CD4-positive, alpha-beta T cell treated with Interleukin-17A for 4 hours (primary cell): ENCODE data around the gene ZNF581.
A peak's percentile ranks its signal among the peaks of the same experiment; 100 is the strongest.

ENCODE experiments used
- DNase-seq: peaks from one replicate; pipeline ENCODE4 v3.0.0-alpha.2; 2020; ENCODE audit warnings: mixed read lengths

Gene ZNF581, protein sequence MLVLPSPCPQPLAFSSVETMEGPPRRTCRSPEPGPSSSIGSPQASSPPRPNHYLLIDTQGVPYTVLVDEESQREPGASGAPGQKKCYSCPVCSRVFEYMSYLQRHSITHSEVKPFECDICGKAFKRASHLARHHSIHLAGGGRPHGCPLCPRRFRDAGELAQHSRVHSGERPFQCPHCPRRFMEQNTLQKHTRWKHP

DNA sequence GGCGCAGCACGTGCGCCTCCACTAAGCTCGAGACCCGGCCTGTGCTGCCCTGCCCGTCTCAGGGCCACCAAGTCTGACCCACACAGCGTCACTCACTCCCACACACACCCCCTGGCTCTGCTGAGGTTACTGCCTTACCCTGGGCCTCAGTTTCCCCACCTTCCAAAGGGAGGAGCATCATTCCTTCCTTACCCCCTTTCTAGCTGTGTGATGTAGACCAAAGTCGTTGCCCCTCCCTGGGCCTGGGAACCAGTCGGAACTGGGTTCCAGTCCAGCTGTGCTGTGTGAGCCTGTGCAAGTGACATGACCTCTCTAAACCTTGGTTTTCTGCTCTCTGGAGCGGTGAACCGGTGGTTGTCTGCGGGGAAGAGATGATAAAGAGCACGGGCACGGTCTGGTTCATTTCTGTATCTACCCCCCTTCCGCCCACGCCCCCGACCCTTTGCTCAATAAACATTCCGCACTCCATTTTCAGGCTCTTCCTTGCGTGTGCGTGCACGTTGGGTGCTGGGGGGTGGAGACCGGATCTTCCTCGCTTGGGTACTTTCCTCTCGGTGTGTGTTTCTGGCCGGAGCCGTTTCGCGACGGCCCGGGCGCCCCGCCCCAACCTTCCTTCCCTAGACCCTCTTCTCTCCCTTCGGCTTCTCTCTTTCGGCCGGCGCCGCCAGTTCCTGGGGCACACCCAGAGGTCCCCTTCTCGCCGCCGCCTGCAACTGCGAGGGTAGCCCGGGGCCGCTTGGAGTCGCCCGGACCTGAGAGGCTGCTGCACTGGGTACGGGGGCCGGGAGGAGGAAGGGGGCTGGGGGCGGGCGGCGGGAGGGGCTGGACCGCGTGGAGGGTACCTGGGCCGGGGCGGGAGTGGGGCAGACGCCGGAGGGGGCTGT, at the start of gene ZNF581:
Gene ZNF581 (plus strand): TSS at position 647 of the 884 bp plus-strand sequence. CDS start 923 bp downstream, outside the sequence.
- DNase-seq: peak; percentile 83

DNA sequence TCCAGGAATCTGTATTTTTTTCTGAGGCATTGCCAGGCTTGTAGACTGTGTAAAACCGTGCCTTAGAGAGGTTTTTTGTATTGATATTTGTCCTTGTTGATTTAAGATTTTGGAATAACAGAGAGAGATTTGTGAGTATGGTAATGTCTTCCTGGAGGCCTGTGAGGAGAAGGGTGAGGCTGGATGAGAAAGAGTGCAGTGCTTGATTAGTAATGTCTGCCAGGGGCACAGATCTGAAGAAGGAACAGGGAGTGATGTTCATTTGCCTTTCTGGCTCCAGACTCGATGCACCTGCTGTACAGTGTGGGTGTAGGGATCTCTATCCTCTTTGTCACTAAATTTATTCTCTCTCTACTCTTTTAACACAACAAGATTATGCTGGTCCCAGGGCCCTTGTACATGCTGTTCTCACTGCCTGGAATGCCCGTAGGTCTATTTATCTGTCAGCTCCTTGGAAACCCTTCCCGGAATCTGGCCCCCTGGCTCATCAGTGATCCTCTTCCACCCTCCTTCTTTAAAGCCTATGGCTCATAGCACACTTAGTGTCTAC, 48.4 kb upstream of the ZNF581 start:
- no peak for DNase-seq

DNA sequence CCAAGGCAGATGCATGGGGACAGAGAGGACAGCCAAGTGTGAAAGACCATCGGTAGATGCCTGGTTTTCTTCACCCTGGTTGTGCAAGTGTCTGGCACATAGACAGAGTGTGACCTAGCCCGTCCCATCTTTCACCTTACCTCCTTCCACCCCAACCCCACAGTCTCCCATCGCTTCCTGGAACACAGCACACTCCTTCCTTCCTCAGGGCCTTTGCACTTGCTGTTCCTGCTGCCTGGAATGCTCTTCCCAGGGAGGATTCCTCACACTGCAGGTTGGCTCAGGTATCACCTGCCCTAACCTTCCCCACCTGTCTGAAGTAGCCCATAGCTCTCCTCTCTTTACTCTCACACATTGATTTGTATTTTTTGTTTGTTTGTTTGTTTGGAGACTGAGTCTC, 47.1 kb upstream of the ZNF581 start:
- DNase-seq: no peak

DNA sequence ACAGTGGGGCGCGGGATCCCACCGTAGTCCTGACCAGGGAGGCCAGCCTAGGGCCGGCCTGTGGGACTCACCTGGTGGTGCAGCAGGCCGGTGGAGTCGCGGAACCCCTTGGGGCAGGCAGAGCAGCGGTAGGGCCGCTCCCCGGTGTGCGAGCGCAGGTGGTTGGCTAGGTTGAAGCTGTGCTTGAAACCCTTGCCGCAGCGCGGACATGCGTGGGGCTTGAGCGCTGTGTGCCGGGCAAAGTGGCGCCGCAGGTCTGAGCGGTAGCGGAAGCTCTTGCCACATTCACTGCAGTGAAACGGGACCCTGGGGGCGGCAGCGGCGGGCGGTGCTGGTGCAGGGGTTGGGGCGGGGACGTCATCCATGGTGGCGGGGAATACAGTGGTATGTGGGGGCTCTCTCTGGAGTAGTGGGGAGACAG, 45.9 kb upstream of the ZNF581 start:
- DNase-seq: no peak

DNA sequence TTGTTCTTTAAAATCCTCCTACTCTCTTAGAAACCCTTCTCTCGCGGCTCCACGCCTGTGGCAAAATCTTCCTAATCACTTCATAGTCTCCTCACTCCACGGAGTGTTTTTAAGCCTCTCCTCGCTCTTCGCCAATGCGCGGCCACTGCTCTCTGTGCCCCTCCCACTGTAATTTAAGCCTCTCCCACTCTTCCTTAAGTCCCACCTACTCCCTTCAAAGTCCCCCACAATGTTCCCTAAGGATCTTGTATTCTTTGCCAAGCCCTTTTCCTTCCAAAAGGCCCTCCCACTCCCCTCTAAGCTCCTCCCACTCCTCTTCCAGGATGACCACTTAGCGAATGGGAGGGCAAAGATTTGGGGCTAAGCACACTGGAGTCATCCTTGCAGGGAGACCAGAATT, 45.4 kb upstream of the ZNF581 start:
- no peak for DNase-seq

DNA sequence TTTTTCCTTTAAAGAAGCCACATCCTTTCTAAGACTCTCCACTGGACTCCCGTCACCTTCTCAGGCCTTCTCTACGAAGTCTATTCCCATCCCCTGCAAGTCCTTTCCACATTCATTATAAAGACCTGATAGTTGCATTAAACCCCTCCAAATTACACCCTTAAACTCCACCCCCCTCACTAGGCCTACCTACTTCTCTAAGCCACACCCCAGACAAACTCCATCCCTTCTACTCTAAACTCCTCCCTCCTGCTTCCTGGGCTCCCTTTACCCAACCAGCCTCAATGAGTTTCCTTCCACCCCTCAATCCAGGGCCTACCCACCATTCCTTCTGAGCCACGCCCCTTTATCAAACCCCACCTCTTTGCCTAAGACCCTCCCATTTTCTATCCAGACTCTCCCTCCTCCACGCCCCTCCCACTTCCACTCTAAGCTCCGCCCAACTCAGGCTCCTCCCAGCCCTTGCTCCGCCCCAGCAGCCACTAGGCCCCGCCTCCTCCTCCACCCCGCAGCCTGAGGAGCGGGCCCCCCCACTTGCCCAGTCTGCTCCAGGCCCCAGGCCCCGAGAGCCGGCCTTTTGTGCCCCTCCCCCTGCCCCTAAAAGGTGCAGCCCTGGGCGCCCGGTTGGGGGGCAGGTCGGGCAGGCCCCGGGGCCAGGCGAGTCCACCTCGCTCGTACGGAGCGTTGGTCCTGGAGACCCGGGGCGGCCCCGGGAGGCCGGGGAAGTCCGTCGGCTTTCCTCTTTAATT, 44.6 kb upstream of the ZNF581 start:
- peak; percentile 83 for DNase-seq

DNA sequence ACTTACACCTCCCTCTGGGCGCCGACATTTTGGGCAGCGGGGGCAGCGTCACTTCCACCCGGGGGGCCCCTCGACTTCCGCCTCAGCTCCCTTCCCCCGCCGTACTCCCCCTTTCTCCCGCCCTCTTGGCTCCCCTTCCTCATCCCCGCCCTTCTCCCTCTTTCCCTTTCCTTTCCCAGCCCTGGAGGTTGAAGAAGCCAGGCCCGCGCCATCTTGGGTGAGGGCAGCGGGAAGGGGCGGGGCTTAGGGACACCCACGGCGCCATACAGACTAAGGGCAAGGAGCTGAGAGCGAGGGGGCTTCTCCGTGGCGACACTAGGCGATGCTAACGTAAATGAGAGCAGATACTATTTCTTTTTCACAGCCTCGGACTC, 44.0 kb upstream of the ZNF581 start, which contains the start of gene FIZ1:
Gene FIZ1 (minus strand): TSS at position 50 of the 374 bp plus-strand sequence. CDS start 1,652 bp downstream, outside the sequence.
- peak; percentile 97 for DNase-seq

DNA sequence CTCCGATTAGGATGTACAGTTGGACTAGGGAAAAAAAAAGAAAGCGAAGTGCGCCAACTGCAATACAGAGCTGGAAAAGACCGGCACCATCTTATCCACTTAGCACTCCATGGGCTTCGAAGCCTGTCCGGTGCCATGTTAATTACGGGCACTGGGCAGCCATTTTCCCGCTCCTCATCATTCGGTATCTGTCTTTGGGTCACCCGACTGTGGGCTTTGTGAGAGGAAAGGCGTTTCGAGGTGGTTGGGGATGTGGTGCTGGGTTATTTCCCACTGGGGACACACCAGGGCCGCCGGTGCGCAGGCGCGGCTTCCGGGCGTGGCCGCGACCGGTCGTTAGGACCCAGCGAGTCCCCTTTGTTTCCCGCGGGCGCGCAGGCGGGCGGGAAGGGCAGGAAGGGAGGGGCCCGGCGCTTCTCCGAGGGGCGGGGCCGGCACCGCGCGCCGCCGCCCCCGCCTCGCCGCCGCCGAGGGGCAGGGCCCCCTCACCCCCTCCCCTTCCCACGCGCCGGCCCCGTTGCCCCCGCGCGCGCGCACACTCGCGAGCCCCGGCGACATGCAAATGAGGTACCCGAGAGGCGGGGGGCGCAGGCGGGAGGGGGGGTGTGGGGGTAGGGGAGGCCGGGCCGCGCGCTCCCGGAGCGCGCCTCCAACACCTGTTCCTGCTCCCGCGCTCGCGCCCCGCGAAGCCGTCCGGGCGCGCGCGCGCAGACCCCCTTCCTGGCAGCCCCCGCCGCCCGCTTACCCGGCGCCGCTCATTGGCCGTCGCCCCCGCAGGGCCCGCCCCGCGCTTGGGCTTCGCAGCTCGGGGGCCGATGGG, 43.4 kb upstream of the ZNF581 start, which contains the start of gene ZNF524:
Gene ZNF524 (plus strand): TSS at position 447 of the 820 bp plus-strand sequence. CDS start 1,825 bp downstream, outside the sequence.
- DNase-seq: peak; percentile 86

DNA sequence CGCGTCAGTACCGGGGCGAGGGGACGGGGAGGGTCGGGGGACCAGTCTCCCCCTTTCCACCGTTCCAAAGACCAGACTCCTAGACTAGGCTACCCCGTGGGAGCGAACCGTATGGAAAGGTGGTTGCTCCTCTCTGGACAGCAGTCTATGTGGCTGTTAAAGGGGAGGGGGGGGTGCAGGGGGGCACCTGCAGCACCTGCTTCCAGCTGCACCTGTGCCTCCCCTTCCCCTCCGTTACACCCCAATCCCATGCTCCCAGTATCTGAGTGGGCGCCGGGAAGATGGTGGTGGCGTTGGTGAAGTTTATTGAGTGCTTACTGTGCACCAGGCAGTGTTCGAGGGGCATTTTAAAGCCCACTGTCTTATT, 42.8 kb upstream of the ZNF581 start:
- DNase-seq: no peak

DNA sequence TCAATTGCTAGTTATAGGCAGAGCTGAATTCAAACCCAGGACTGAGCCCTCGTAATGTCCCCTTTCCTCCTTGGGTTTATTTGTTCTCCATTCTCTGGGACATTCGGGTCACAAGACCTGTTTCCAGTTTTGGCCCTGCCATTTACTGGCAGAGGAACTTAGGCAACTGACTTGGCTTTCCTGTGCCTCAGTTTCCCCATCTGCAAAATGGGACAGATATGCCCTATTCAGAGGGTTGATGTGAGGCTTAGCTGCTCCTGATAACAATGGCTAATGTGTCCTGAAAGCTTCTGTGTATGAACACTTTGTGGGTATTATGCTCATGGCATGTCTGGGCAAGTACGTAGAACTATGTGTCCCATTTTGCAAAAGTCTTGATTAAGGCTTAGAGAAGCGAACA, 42.4 kb upstream of the ZNF581 start:
- DNase-seq: no peak

DNA sequence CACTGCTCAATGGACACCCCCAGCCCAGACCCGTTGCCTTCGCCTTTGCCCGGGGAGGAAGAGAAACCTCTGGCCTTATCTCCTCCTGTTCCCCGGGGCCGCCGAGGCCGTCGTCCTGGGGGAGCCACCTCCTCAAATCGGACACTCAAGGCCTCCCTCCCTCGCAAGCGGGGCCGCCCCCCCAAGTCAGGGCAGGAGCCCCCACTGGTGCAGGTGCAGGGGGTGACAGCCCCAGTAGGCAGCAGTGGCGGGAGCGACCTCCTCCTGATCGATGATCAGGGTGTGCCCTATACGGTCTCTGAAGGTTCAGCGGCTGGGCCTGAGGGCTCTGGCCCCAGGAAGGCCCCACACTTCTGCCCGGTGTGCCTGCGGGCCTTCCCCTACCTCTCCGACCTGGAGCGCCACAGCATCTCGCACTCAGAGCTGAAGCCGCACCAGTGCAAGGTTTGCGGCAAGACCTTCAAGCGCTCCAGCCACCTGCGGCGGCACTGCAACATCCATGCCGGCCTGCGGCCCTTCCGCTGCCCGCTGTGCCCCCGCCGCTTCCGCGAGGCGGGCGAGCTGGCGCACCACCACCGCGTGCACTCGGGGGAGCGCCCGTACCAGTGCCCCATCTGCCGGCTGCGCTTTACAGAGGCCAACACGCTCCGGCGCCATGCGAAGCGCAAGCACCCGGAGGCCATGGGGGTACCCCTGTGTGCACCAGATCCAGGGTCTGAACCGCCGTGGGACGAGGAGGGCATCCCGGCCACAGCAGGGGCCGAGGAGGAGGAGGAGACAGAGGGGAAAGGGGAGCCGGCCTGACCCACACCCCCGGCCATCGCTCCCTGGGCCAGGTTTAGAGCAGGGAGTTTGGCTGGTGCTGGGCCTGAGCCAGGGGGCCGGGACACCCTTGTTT, 41.1 kb upstream of the ZNF581 start:
- no peak for DNase-seq

DNA sequence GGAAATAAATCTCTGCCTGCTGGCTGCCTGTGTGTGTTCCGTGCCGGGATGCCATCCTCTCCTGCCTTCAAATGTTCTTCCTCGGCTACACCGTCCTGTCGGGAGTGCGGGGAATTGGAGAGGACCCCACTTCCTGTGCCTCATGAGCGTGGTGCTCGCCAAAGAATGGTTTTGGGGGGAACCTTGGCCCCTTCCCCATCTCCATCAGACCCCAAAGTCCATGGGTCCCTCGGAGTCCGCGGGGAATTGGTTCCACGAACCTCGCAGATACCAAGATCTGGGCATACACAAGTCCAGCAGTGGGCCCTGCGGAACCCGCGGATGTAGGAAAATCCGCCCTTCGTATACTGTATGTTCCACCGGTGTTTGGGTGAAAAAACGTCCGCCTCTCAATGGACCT, 40.3 kb upstream of the ZNF581 start:
- DNase-seq: no peak

DNA sequence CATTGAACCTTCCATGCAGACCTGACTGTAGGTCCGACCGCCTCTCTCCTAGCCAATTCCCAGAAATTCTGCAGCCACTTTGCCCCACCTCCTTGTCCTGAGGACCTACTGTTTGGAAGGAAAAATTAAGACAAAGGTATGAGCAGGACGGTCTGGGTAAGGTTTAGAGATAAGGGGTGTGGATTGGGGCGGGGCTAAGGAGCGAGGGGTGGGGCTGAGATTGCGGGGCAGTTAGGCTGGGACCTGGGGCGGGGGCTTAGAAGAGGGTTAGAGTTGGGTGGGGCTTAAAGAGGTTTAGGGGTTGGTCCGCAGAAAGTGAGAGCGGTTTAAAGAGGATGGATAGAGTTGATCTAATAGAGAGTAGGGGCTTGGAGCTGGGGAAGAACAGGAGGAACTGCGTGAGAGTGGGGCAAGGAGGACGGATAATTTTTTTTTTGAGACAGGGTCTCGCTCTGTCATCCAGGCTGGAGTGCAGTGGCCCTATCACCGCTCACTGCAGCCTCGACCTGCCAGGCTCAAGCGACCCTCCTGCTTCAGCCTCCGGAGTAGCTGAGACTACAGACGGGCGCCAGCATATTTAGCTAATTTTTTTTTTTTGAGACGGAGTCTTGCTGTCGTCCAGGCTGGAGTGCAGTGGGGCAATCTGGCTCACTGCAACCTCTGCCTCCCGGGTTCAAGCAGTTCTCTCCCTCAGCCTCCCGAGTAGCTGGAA, 39.7 kb upstream of the ZNF581 start:
- DNase-seq: no peak

DNA sequence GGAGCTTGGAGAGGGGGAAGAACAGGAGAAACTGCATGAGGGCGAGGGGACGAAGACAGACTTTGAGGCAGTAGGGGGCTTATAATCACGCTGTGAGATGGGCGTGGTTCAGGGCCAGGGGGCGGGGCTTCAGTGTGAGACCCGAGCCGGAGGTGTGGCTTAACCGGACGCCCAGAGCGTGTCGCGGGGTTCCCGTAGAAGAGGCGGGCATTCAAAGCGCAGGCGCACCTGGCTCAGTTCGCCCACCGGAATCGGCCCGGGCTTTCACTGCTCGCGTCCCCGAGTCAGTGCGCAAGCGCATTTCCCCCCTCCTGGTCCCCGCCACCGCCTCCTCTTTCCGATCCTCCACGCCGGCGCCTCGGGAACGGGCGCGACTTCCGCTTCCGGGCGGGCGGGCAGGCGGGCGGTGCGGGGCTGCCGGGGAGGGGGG, 38.2 kb upstream of the ZNF581 start:
- peak; percentile 99 for DNase-seq

DNA sequence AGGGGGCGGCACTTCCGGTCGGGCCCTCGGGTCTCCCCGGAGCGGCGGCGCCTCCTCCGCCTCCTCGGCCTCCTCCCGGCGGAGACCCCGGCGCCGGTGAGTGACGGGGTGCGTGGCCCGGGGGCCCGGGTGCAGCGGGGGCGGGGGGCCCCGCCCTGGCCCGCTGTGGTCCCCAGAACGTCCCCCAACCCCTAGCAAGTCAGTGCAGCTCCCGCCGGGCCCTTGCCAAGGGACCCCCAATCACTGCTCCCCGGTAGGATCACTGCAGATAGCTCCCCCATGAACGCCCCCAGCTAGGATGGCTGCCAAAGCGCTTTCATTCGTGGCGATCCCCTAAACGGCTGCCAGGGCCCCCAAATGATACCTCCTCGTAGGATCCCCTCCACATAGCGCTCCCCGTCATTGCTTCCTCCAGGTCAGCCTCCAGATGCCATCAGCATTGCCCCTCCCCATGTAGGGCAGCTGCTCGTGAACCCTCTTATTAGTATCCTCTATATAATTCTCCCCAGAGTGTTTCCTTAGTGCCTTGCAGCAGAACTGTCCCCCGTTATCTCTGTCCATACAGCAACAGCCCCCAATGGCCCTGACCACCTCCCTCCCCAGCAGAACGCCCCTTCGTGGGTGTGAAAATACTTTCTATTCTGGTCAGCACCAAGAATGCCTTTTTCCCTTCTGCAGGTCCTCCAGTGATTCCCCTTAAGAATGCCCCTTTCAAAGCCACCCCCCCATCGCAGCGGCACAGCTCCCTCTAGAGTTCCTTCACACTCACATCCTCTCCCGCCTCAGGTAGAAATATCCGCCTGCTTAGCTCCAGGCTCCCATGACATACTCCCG, 37.6 kb upstream of the ZNF581 start, which contains the start of gene ZNF865:
Gene ZNF865 (plus strand): TSS at position 11 of the 834 bp plus-strand sequence. CDS start 7,972 bp downstream, outside the sequence.
- DNase-seq: peak; percentile 76

DNA sequence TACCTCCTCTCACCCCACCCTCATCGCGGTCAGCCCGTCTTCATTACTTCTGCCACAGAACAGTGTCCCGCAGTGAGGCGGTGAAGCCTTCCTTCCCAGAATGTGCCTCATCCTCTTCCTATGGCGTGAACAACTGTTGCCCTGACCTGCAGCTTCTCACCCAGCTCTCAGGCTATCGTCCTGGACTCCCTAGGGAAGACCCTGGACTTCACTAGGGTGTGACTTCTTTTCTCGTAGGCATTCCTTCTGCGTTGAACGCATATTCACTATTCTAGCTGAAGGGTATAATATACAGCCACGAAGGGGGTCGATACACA, 37.0 kb upstream of the ZNF581 start:
- no peak for DNase-seq

DNA sequence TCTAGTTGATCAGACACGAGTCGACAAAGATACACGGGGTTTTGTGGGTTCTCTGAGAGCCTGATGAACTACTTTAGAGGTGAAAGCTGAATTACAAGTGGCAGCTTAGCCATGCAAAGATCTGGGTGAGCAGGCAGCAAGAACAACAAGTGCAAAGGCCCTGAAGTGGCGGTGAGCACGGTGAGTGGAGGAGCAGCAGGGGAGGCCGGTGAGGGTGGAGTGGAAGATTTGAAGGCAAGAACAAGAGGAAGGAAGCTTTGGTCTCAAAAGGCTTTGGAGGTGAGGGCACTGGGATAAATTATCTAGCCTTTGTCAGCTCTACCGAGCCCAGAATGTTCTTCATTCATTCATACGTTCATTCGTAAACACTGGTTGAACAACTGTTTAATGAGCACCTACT, 36.6 kb upstream of the ZNF581 start:
- DNase-seq: no peak

DNA sequence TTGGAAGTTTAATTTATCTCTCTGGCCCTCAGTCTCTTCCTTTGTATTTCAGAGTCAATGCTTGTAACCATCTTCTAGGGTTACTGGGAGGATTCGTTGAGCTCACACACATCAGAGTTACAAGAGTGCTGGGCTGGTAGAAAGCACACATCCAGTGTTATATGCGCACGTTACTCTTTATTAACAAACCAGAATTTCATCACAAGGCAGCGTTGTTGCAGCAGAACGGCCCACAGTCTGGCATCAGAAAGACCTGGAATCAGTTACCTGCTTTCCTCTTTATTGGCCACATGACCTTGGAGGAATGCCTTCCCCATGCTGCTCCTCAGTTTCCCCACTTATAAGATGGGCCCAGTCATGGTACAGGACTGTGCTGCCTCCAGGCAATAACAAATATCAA, 34.1 kb upstream of the ZNF581 start:
- no peak for DNase-seq

DNA sequence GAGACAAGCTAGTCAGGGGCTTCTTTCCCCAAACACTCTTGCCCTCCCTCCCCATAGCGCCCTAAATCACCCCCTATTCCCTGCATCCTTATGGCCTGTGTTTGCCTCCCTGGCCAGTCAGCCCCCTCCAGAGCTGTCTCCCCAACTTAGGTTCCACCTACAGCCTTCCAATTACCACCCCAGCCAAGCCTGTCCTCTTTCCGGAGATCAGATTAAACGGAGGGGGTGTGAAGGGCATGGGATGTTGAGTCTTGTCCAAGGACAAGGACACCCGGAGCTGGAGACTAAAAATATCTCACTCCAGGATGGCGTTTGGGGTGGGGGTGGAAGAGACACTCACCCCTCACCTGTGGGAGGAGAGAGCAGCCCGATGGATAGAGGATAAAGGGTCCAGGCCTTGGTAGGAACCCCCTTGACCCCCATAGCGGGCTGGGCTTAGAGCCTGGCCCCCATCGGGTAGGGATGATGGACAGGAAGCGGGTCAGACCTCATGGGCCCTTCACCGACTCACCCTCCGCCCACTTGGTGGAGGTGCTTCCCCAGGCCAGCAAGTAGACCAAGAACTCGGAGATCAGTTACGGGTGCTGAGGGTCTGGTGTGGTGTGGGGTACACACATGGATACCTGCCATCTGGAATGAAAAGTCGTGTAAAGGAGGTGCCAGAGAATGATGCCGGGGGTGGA, 32.0 kb upstream of the ZNF581 start:
- no peak for DNase-seq
